GM19395 (cell line): ENCODE data around the gene ATP13A3.
"Not testable (repeated sequence)": the region's sequence is repeated elsewhere in the genome, so short reads cannot be mapped to it uniquely, and the experiment has no call there.

ENCODE experiments used
- ATAC-seq: cut with Tn5 transposase; IDR thresholded peaks from one replicate; pipeline ENCODE4 v1.9.1; 2021; ENCODE audit warnings: mild to moderate bottlenecking, moderate library complexity; ENCODE audit not compliant: unreplicated experiment

Gene ATP13A3

DNA sequence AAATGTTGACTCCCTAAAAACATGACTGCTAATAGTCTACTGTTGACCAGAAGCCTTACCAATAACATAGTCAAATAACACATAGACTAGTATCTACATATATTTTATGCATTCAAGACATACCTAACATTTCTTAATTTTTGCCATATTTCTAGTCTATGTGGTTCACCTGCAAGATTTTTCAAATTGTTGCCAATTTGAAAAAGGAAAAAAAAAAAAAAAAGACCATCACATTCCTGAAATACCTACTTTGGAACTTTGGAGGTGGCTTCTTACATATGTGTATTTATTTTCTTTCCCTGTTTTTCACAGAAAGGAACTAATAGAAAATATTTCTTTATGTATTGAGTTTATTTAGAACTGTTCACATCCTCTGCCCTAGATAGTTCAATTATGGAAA is 13.4 kb upstream of the ATP13A3 start:
- no peak for ATAC-seq

DNA sequence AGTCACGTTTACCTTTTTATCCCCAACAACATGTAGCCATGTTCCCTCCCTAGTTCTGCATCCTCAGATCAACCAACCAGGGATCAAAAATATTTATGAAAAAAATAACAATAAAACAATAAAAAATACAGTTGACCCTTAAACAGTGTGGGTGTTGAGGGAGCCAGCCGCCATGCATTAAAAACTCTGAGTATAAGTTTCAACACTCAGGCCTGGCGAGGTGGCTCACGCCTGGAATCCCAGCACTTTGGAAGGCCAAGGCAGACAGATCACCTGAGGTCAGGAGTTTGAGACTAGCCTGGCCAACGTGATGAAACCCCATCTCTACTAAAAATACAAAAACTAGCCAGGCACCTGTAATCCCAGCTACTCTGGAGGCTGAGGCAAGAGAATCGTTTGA is 12.7 kb upstream of the ATP13A3 start:
- not testable (repeated sequence) for ATAC-seq

GRCh38 chr3:194497799-194498575 is 11.2 kb upstream of the ATP13A3 start:
- ATAC-seq: no peak

- ATAC-seq: peak; percentile 65
These were observed 9.6 kb upstream of the ATP13A3 start for GRCh38 chr3:194496217-194496919.

- no peak for ATAC-seq
These were observed 8.2 kb upstream of the ATP13A3 start for GRCh38 chr3:194494951-194495374.

GRCh38 chr3:194493995-194494927 is 7.5 kb upstream of the ATP13A3 start:
- not testable (repeated sequence) for ATAC-seq

DNA sequence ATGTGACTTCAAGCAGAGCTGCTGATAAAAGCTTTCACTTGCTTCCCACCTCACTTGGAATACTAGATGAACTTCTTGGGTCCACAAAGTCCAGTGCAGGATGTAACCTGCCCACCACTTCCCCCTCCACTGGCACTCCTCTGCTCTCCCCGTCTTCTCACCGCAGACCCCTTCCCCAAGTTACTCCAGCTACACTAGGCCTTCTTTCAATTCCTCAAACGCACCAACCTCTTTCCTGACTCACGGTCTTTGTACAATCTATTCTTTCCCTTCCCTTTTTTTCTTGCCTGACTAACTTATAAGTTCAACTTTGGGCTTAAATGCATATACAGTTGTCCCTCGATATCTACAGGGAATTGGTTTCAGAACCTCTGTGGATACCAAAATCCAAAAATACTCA is 5.2 kb upstream of the ATP13A3 start:
- ATAC-seq: no peak

GRCh38 chr3:194489736-194490612 is 3.2 kb upstream of the ATP13A3 start:
- peak; percentile 50 for ATAC-seq

GRCh38 chr3:194488055-194488742 is 1.4 kb upstream of the ATP13A3 start:
- ATAC-seq: no peak

DNA sequence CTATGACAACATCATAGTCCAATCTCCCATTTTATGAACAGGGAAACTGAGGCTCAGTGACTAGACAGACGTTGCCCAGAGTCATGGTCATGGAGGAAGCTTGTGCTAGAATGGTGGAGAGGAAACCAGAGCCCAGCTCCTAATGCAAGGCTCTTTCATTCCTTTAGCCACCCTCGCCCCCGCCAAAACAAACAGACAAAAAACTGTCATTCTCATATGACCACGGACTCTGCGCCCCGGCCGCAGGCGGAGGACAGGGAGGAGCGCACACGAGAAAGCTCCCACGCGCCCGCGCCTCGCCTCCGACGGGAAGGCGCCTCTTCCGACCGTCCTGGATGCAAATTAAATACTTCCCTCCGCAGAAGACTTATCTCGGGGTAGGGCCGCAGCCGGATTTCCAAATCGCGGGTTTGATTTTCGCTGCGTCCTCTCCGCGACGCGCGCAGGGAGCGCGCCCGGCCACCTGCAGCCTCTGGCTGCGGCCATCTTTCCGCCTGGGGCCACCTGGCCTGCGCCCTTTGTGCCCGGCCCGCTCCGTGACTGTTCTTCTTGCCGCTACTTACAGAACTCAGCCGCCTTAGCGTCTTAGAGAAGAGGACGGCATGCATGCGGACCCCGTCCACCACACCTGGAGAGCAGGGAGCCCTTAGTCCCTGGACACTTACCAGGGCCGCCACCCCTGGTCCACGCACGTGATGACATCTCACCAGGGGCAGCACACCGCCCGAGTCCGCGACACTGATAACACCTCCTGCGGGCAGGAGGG is 670 bp upstream of the ATP13A3 start:
- ATAC-seq: peak; percentile 34

DNA sequence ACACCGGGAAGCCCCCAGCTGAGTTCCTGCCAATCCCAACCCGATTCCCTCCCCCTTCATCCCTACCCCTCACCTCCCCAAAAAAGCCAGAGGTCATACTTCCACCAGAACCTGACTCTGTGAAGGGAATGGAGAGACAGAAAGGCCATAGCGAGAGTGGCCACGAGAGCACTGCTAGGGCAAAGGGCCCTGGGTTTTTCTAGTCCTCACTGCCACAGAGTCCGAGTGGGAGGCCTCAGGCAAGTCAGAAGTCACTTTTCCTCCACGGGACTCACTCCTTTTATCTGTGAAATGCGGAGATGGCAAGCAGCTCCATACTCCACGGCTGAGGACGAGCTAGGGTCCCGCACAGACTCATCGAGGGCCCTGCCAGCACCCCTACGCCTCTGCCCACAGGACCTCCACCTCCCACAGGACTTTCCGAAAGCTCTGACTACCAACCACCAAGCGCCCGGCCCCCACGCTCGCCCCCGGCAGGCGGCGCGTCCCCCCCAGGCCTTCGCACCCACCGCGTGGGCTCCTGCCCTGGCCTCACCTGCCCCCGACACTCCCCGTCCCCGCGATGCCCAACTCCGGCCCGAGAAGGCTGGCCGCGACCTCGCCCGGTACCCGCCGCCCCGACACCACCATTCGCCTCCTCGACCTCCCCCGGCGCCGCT is 792 bp downstream of the ATP13A3 start:
- ATAC-seq: peak; percentile 9

DNA sequence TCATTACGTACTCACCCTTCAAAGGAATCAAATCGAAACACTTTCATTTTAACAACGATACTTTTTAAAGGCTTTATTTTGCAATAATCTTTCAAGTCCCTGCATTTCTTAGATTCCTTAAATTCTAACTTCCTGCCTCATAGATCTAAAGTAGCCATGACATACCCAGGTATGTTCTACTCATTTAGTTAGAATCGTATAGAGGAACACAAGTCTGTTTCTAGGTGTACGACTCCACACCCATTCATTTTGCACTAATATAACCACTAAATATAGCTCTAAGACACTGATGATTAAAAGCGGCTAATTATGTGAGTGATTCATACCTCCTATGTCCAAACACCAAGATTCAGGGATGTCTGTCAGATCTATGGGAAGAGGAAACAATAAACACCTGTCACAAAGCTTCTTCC is 1.3 kb downstream of the ATP13A3 start:
- ATAC-seq: no peak

GRCh38 chr3:194484614-194485013 is 2.2 kb downstream of the ATP13A3 start:
- no peak for ATAC-seq

GRCh38 chr3:194483850-194484249 is 3.0 kb downstream of the ATP13A3 start:
- ATAC-seq: no peak

DNA sequence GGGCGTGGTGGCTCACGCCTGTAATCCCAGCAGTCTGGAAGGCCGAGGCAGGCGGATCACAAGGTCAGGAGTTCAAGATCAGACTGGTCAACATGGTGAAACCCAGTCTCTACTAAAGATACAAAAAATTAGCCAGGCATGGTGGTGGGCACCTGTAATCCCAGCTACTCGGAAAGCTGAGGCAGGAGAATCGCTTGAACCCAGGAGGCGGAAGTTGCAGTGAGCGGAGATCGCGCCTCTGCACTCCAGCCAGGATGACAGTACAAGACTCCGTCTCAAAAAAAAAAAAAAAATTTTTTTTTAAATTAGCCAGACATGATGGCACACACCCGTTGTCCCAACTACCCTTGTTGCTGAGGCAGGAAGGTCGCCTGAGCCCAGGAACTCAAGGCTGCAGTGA is 4.0 kb downstream of the ATP13A3 start:
- not testable (repeated sequence) for ATAC-seq

GRCh38 chr3:194482196-194482593 is 4.6 kb downstream of the ATP13A3 start:
- no peak for ATAC-seq

GRCh38 chr3:194481525-194482195 is 5.1 kb downstream of the ATP13A3 start:
- no peak for ATAC-seq

- ATAC-seq: no peak
These were observed 5.7 kb downstream of the ATP13A3 start for GRCh38 chr3:194481103-194481502.
